Nephron (organoid): ENCODE measurements around the gene ZCCHC7.
A peak's percentile ranks its signal among the peaks of the same experiment; 100 is the strongest.

Experiments
- H3K27ac Mint-ChIP-seq, 3 experiments: 2 replicates each; pipeline ENCODE4 v1.8.0; 2020; ENCODE audit warnings: mixed read lengths in 3 of 3, mild to moderate bottlenecking in 2 of 3, moderate library complexity in 1 of 3
- H3K27me3 Mint-ChIP-seq: 2 replicates; pipeline ENCODE4 v1.8.0; 2021; ENCODE audit warnings: low read depth, mild to moderate bottlenecking, moderate library complexity, mixed read lengths
- H3K36me3 Mint-ChIP-seq: 2 replicates; pipeline ENCODE4 v1.8.0; 2020; ENCODE audit warnings: low read depth, mixed read lengths
- H3K4me1 Mint-ChIP-seq: 2 replicates; pipeline ENCODE4 v1.8.0; 2020; ENCODE audit warnings: mixed read lengths
- H3K4me3 Mint-ChIP-seq, 3 experiments: 2 replicates each; pipeline ENCODE4 v1.8.0; 2020; ENCODE audit warnings: mild to moderate bottlenecking in 3 of 3, mixed read lengths in 3 of 3, moderate library complexity in 2 of 3
- H3K9me3 Mint-ChIP-seq: 2 replicates; pipeline ENCODE4 v1.8.0; 2020; ENCODE audit warnings: mixed read lengths
- CTCF ChIP-seq, 3 experiments: fragments of 200-600 bp; sonication (generic); IDR thresholded peaks; one replicate each; pipeline ENCODE4 v1.5.0; 2021; ENCODE audit warnings: antibody characterized with exemption in 3 of 3; ENCODE audit not compliant: unreplicated experiment in 3 of 3

The ZCCHC7 gene

DNA sequence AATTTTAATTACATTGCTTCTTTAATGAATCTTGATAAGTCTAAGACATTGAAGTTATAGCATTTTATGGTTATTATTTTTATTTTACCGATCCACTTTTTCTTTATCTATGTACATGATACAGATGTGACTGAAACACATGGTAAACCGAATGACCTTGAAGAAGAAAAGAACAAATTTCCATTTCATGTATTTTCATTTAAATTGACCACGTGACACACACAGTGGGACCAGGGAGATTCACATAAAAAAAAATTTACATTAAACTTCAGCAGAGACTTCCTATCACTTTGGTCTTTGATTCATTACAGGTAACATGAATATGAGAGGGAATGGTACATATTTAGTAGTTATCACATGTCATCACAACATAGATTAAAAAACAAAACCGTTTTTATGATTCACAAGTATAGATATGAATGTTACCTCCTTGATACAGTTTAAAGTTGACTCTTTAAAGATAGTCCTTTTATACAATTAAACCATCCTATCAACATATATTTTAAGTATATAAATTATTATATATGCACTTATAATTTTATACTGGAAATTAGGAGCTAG lies 133.1 kb downstream of the ZCCHC7 start:
- Mint-ChIP-seq H3K9me3 (no peaks in the 10 kb centered on the region), H3K27me3 (no peaks in the 10 kb centered on the region), H3K4me1 (no peaks in the 10 kb centered on the region), H3K4me3 (no peak overlapping the region), H3K27ac (no peak overlapping the region), H3K36me3 (peaks cover 18% of the 10 kb centered on the region)
- no peak for TF ChIP-seq CTCF (IDR thresholded peaks at IDR 0.05; ENCODE audit: unreplicated experiment in 3 of 3)

DNA sequence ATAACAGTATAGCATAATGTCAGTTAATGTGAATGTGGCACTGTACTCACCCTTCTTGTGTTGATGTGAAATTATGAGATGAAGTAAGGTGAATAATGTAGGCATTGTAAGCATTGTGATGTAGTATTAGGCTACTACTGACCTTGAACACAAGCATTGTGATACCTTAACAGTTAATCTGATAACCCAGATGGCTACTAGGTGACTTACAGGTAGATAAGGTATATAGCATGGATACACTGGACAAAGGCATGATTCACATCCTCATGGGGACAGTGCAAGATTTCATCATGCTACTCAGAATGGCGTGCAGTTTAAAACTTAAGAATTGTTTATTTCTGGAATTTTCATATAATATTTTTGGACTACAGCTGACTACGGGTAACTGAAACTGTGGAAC lies 134.8 kb downstream of the ZCCHC7 start:
- Mint-ChIP-seq H3K27ac (no peak overlapping the region), H3K36me3 (peaks cover 8% of the 10 kb centered on the region), H3K9me3 (no peaks in the 10 kb centered on the region), H3K4me3 (no peak overlapping the region), H3K27me3 (no peaks in the 10 kb centered on the region), H3K4me1 (no peaks in the 10 kb centered on the region)
- no peak for TF ChIP-seq CTCF (IDR thresholded peaks at IDR 0.05; ENCODE audit: unreplicated experiment in 3 of 3)

- no peak overlapping the region for H3K4me3 Mint-ChIP-seq
- no peaks in the 10 kb centered on the region for H3K4me1 Mint-ChIP-seq
- H3K27me3 Mint-ChIP-seq: no peaks in the 10 kb centered on the region
- no peak overlapping the region for H3K27ac Mint-ChIP-seq
- H3K36me3 Mint-ChIP-seq: peaks cover 4% of the 10 kb centered on the region
- no peaks in the 10 kb centered on the region for H3K9me3 Mint-ChIP-seq
- no peak for TF ChIP-seq CTCF (IDR thresholded peaks at IDR 0.05; ENCODE audit: unreplicated experiment in 3 of 3)
Measured at GRCh38 chr9:37255944-37256862, 135.8 kb downstream of the ZCCHC7 start.

GRCh38 chr9:37259951-37260350 lies 139.6 kb downstream of the ZCCHC7 start:
- no peaks in the 10 kb centered on the region for H3K9me3 Mint-ChIP-seq
- no peak for TF ChIP-seq CTCF (IDR thresholded peaks at IDR 0.05; ENCODE audit: unreplicated experiment in 3 of 3)
- no peaks in the 10 kb centered on the region for H3K36me3 Mint-ChIP-seq
- H3K27me3 Mint-ChIP-seq: no peaks in the 10 kb centered on the region
- no peak overlapping the region for H3K27ac Mint-ChIP-seq
- H3K4me3 Mint-ChIP-seq: no peak overlapping the region
- H3K4me1 Mint-ChIP-seq: no peaks in the 10 kb centered on the region

DNA sequence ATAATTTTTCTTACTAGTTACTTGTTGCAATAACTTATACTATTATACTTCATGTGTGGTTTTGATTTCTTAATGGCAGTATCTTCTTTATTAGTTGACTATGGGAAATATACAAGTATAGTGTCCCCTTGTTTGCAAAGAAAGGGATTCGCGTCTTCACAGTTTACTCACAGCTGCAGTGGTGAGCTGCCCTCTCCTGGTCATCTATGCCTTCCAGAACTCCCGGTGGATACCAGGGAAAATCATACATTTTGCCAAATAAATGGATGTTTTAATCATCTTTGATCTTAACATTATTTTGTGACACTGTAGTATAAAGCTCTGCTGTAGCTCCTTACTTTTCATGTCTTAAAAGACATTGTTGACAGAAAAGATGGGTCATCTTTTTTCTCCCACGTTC lies 142.0 kb downstream of the ZCCHC7 start:
- no peaks in the 10 kb centered on the region for H3K36me3 Mint-ChIP-seq
- no peaks in the 10 kb centered on the region for H3K9me3 Mint-ChIP-seq
- TF ChIP-seq CTCF (IDR thresholded peaks at IDR 0.05; ENCODE audit: unreplicated experiment in 3 of 3): peak; percentile 44 to 60 (median 45)
- H3K27ac Mint-ChIP-seq: no peak overlapping the region
- no peaks in the 10 kb centered on the region for H3K4me1 Mint-ChIP-seq
- H3K4me3 Mint-ChIP-seq: no peak overlapping the region
- H3K27me3 Mint-ChIP-seq: no peaks in the 10 kb centered on the region
